ENCODE data around the gene TCEAL4.

The TCEAL4 gene

GRCh38 chrX:103635436-103635835 is 50.1 kb downstream of the TCEAL4 start:
- TF ChIP-seq CTCF (conservative IDR thresholded peaks at IDR 0.05; ENCODE audit: low read depth, low read length): no peak
- Histone ChIP-seq H3K9ac (no peak overlapping the region), H3K4me3 (IDR thresholded peaks at IDR 0.05; ENCODE audit: insufficient read depth, low read depth, low read length) (no peak overlapping the region), H3K4me1 (ENCODE audit: low read depth, poor library complexity, severe bottlenecking) (no peaks in the 10 kb centered on the region), H2AFZ (ENCODE audit: low read depth) (no peak overlapping the region), H3K27me3 (ENCODE audit: insufficient read depth, low read depth) (no peaks in the 10 kb centered on the region), H3K27ac (no peak overlapping the region), H3K79me2 (ENCODE audit: insufficient read depth, low read depth) (no peaks in the 10 kb centered on the region), H3K36me3 (ENCODE audit: insufficient read depth) (no peaks in the 10 kb centered on the region), H3K4me2 (no peak overlapping the region), H4K20me1 (ENCODE audit: insufficient read depth) (no peaks in the 10 kb centered on the region)

Measured in KMS-11 (cell line).